Activated CD8-positive, alpha-beta memory T cell treated with anti-CD3 and anti-CD28 coated beads for 24 hours (primary cell): Measurements from ENCODE around the gene SLC6A8.
"Not testable (repeated sequence)": the region's sequence is repeated elsewhere in the genome, so short reads cannot be mapped to it uniquely, and the experiment has no call there.

Experiments
- DNase-seq: peaks from one replicate; pipeline ENCODE4 v3.0.0-alpha.2; 2020

Gene SLC6A8

DNA sequence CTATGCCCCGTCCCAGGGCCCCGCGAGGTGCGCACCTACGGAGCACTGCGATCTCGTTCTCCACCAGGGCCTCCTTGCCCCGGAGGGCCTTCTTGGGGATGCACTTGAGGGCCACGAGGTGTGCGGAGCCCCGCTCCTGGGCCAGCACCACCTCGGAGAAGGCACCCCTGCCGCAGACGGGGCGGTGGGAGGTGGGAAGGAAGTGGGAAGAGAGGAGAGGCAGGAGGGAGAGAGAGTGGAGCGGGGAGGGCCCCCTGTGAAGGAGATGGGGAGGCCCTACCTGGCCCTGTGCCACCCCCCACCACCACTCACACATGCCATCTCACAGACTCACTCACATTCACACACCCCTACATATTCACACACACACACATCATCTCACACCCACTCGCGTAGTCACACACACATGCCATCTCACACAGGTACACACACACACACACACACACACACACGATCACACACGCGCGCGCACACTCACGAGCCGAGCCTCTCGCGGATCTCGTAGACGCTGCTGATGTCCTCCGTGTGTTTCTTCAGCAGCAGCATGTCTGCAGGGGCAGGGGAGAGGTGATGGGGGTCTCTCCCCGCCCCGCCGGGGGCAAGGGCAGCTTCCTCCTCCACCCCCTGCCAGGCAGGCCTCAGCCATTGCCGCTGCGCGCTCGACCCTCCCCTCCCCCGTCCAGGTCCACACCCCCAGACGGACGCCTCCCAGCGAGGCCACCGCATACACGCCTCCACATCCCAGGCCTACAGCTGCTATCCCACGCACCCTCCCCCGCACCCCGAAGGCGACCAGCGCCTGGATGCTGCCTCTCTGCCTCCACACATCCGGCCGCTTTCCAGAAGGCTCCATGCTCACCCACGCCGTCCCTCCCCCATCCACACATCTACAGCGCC lies 14.9 kb upstream of the SLC6A8 start:
- DNase-seq, result no peak

- DNase-seq, result no peak
These were observed 14.1 kb upstream of the SLC6A8 start, which contains the start of gene PNCK for GRCh38 chrX:153673428-153674218. PNCK (minus strand) TSS chrX:153673813; CDS start chrX:153673076, 737 bp downstream.

GRCh38 chrX:153674219-153674851 lies 13.4 kb upstream of the SLC6A8 start:
- DNase-seq, result no peak

- no peak for DNase-seq
These were observed 6.6 kb upstream of the SLC6A8 start for GRCh38 chrX:153681175-153681574.

GRCh38 chrX:153683486-153683885 lies 4.2 kb upstream of the SLC6A8 start:
- not testable (repeated sequence) for DNase-seq

DNA sequence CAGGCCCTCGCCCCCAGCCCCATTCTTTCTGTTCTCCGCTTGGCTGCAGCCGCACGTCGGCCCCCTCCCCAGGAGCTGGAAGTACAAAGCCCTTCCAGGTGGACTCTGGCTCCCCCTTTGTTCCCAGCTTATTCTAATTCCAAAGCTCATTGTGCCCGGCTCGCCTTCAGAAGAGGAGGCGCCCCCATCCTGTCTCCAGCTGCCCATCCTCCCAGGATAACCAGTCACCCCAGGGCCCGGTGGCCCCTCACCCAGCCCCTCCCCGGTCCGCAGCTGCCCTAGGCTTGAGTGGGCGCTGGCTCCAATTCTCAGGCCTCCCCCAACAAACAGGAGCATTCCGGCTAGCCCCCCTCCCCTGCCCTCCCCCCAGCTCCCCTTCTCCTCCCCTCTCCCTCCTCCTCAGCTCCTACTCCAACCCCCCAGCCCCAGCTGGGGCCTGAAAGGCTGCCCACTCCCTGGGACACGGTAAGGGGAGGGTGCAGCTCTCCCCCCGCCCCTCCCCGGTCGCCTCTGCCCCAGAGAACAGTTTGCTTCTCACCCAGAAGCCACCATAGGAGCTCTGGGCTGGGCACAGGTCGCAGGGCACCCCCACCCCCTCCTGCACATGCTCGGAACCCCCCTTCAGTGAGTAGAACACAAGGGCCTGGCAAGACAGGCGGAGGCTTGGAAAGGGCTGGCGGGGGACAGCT lies 3.1 kb upstream of the SLC6A8 start:
- DNase-seq, result no peak

DNA sequence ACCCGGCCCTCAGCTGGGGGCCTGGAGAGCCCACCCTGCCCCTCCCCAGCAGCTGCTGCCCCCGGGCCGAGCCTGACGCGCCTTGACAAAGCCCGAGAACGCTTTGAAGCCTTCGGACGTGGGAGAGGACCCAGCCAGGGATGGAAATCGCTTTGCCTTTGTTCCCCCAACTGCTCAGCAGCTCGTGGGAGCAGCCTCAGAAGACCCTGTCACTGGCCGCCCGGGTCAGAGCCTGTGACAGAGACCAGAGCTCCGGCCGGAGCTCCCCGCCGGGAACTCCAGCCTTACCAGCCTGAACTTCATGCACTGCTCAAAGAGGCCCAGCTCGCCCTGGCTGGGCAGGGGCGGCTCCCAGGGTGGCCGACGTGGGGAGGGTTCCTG lies 2.6 kb upstream of the SLC6A8 start:
- DNase-seq, result no peak

DNA sequence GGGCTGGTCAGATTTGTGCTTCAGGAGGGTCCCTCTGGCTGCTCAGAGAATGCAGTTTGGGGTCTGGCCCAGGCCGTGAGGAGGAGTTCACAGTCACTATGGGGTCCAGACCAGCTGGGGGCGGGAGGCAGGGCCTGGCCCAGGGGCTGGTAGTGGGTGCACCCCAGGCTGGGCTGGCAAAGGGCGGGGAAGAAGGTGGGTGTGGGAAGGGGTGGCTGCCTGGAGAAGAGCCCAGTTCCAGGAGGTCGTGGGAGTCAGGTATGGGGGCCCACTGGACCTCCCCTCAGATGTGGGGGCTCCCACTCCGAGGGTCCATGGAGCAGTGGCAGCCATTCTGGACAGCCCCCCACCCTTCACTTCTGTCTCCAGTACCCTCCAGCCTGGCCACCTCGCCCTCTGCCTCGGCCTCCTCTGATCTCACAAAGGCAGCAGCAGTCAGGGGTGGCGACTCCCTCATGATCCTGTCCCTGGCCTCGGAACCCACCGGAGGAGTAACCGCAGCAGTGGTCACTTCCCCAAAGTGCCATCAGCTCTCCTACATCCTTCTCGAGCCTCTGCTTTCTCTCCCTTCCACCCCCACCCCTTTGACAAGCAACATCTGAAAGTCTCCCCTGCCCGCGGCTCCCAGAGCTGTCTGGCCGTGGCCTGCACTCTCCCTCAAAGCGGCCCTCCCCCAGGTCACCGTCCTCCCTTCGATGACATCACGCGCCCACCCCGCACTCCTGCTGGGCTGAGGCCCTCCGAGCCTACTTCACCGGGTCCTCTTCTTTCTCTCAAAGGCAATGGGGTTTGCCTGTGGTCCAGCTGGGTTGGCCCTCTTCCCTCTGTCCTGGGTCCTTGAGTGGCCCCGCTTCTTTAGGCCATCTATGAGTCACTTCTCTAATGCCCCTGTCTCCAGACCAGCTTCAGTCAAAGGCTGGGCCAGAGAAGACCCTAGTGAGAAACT lies 1.7 kb upstream of the SLC6A8 start:
- no peak for DNase-seq

- no peak for DNase-seq
These were observed 1.0 kb upstream of the SLC6A8 start for GRCh38 chrX:153686711-153687110.

- no peak for DNase-seq
These were observed 345 bp downstream of the SLC6A8 start for GRCh38 chrX:153688071-153688470.

DNA sequence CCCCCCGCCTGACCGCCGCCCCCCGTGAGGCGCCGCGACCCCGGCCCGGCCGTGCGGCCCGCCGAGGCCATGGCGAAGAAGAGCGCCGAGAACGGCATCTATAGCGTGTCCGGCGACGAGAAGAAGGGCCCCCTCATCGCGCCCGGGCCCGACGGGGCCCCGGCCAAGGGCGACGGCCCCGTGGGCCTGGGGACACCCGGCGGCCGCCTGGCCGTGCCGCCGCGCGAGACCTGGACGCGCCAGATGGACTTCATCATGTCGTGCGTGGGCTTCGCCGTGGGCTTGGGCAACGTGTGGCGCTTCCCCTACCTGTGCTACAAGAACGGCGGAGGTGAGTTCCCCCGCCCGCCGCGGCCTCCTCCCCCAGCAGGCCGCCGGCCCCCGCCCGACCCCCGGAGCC lies 780 bp downstream of the SLC6A8 start:
- DNase-seq, result no peak

DNA sequence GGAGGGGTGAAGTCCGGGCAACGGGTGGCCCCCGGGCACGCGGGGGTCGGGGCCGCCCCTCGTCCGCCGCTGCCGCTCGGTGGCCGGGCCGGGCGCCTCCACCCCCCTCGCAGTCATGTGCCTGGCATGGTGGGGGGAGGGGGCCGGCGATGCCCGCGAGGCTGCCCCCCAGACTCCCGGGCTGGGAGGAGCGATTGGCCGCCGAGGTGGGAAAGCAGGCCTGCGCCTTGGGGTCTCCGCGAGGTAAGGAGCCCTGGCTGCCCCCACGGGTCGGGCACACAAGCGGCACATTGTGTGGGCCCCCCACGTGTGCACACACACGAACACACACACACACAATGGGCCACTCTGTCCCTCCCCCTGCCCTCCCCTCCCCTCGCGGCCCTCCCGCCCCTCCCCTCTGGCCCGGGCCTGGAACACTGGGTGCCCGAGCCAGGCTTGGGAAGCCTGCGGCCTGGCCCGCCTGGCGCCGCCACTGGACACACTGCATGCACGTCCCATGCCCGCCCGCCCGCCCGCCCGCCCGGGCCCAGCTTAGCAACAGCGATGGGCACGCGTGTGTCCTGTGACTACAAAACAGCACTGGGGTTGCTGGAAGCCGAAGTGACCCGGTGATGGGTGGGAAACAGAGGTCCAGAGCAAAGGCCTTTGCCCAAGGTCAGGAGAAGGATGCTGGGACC lies 1.3 kb downstream of the SLC6A8 start:
- DNase-seq, result no peak

- no peak for DNase-seq
These were observed 2.1 kb downstream of the SLC6A8 start for GRCh38 chrX:153689654-153690465.

GRCh38 chrX:153690466-153690865 lies 2.7 kb downstream of the SLC6A8 start:
- no peak for DNase-seq

DNA sequence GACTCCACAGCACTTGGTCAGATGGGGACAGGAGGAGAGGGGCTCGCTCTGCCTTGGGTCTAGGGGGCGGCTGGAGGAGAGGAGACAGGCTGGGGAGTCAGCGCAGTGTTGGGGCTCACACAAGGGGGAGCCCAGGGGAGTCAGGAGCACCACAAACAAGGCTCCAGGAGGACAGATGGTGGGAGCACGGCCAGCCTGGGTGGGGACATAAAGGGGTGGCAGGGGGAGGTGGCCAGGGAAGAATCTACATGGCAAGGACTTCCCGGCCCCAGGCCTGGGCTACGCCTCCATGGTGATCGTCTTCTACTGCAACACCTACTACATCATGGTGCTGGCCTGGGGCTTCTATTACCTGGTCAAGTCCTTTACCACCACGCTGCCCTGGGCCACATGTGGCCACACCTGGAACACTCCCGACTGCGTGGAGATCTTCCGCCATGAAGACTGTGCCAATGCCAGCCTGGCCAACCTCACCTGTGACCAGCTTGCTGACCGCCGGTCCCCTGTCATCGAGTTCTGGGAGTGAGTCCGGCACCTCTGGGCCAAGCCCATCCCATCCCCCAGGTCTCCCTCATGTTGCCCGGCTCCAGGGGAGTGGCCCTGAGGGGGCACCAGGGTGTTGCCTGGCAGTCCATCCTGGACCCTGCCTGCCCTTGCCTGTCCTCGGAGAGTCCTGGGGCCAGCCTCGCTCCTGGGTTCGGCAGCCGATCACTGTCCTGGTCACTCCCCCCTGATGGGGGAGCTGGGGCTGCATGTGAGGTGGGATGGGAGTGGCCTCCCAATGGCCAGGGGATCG lies 3.5 kb downstream of the SLC6A8 start:
- not testable (repeated sequence) for DNase-seq

- DNase-seq, result no peak
These were observed 4.3 kb downstream of the SLC6A8 start for GRCh38 chrX:153692003-153692402.

GRCh38 chrX:153692611-153693156 lies 5.0 kb downstream of the SLC6A8 start:
- no peak for DNase-seq

DNA sequence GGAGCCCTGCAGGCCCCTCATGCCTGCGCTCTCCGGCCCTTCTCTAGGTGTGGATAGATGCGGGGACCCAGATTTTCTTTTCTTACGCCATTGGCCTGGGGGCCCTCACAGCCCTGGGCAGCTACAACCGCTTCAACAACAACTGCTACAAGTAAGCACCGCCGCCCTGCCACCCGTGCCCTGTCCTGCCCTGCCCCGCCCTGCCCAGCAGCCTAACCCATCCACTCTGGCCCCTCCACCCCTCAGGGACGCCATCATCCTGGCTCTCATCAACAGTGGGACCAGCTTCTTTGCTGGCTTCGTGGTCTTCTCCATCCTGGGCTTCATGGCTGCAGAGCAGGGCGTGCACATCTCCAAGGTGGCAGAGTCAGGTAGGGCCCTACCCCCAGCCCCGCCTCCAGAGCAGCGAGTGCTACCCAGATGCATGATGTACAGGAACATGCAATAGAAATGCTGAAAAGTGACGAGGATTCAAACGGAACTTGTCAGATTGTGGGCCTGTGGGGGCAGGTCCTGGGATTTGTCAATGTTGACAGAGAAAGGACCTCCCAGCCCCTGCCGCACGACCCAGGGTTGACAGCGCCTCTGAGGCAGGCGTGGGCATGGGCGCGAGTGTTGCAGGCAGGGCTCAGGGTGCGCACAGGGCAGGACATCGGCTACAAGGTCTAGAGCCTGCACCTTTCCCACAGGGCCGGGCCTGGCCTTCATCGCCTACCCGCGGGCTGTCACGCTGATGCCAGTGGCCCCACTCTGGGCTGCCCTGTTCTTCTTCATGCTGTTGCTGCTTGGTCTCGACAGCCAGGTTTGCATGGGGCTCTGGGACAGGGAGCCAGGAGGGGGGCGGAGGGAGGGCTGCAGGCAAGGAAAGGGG lies 5.7 kb downstream of the SLC6A8 start:
- no peak for DNase-seq
